A549 treated with Mapracorat at 1 μM for 4 hours (cell line): ENCODE data around the gene VPS11. TPM values are rescaled to one million over a fixed set of nuclear protein-coding genes. Genes with fewer than 3 reads are reported as not detected.

Experiments used
- total RNA-seq: library from RNA; stranded (reverse); fragments of 200-300 nt; extraction: Qiagen RNA extraction; gene quantifications from 5 replicates; pipeline ENCODE4 v1.2.3, GENCODE V29; 2022

VPS11 gene
- total RNA-seq = 9.7 to 13.8 TPM (median 11.7 TPM) in 5 replicates

GRCh38 chr11:119067371-119068222 lies at the start of gene VPS11:
VPS11 (plus strand) TSS chr11:119067818; CDS start chr11:119067824, 6 bp downstream.

GRCh38 chr11:119018074-119018938 lies 49.3 kb upstream of the VPS11 start, which contains the start of the genes RPS25 and TRAPPC4:
RPS25 (minus strand) TSS chr11:119018343; CDS start chr11:119018284, 59 bp downstream.
TRAPPC4 (plus strand) TSS chr11:119018766; CDS start chr11:119018796, 30 bp downstream.

DNA sequence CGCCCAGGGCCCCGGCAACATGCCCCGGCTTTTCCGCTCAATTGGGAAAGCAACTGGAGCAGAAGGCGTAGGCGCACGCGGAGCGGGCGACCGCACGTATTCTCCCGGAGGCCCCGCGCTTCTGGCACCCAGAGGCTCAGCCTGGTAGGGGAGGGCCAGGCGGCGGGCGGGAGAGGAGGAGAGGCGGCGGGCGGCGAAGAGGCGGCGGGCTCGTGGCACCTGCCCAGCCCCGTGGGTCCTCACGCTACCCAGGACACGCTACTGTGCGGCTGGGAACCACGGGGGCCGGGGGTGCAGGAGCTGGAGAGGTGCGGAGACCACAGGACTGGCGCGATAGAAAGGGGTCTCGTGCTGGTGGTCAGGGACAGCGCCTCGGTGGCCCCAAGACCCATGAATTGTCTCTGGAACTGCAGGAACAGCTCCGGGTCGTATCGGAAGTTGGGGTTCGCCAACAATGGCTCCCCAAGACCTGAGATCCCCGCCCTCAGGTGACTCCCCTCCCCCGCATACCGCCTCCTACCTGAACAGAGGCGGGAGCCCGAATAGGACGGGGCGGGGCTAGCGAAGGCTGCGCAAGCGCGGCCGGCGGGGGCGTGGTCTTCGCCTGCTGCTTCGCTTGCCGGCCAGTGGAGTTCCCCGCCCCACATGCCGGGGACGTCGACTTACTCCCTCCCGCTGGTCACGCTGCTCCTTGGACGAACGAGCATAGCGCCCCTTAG lies 37.1 kb upstream of the VPS11 start, which contains the start of gene SLC37A4:
TSS of gene SLC37A4 (minus strand) at position 549 of the 719 bp plus-strand sequence.

GRCh38 chr11:119057000-119057769 lies 10.4 kb upstream of the VPS11 start, which contains the start of gene HYOU1:
HYOU1 (minus strand) TSS chr11:119057205; CDS start chr11:119056160, 1,045 bp downstream.

DNA sequence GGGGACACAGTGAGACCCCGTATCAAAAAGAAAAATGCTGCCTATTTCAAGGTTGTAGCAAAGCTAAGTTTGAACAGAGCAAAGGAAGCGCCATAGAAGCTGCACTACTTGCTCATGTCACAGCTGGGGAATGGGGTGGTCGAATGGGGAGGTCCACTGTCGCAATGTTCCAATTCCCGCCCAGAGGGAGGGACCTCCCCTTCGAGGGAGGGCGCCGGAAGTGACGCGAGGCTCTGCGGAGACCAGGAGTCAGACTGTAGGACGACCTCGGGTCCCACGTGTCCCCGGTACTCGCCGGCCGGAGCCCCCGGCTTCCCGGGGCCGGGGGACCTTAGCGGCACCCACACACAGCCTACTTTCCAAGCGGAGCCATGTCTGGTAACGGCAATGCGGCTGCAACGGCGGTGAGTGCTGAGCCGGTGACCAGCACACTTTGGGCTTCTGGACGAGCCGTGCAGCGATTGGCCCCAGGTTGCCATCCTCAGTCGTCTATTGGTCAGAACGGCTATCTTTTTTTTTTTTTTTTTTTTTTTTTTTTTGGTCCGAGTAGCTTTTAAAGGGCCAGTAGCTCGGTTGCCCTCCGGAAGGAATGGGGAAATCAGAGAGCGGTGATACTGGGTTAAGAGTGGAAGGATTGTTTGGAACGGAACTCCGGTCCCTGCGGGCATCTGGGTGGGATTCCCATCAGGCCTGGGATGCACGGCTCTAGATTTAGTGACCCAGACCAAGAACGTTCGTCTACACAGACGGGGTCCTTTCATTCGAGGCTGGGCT lies 17.2 kb downstream of the VPS11 start, which contains the start of gene HMBS:
TSS of gene HMBS (plus strand) at position 219 of the 774 bp plus-strand sequence. CDS start at position 372, 153 bp downstream.

GRCh38 chr11:119101759-119102423 lies 34.3 kb downstream of the VPS11 start, which contains the start of gene DPAGT1:
DPAGT1 (minus strand) TSS chr11:119101853; CDS start chr11:119101655, 198 bp downstream.

DNA sequence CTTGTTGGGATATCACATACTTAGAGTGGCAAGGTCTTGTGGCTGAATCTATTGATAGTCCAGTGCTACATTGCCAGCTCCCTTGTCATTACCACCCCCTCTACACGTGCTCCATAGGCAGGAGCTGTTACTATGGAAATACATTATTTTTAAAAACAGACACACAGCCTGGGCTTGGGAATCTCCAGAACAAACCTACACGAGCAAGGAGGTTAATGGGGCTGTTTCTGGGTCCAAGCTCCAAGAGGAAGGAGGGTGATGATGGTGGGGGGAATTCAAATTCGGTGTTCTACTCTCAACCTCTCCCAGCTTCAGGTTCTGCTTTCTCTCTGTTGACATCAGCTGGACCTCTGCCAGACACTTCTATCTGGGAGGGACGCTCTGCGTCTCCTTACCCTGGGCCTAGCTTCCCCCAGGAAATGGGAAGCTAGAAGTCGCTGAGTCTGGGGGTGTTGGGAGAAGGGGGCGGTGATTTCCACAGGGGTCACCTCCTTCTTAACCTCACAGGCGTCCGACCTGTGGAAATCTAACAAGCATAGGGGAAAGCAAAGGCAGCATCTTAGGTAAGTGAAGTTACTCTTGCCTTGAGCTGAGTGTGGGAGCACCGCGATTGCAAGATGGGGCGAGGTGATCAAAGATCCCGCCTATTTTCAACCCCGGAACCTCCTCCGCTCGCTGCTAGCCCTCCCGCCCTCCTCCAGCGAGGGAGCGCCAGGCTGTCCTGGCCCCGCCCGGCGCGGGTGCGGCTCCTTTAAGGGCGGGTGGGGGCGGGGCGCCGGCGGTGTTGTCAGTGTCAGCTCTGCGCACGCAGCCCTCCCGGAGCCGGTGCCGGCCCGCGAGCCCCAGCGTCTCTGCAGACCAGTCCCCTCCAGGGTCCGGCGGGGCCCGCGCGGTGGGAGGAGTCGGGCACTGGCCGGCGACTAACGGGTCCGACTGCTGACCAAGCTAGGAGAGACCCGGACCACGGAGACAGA lies 39.2 kb downstream of the VPS11 start, which contains the start of gene C2CD2L:
TSS of gene C2CD2L (plus strand) at position 781 of the 974 bp plus-strand sequence. CDS start 398 bp downstream, outside the sequence.

DNA sequence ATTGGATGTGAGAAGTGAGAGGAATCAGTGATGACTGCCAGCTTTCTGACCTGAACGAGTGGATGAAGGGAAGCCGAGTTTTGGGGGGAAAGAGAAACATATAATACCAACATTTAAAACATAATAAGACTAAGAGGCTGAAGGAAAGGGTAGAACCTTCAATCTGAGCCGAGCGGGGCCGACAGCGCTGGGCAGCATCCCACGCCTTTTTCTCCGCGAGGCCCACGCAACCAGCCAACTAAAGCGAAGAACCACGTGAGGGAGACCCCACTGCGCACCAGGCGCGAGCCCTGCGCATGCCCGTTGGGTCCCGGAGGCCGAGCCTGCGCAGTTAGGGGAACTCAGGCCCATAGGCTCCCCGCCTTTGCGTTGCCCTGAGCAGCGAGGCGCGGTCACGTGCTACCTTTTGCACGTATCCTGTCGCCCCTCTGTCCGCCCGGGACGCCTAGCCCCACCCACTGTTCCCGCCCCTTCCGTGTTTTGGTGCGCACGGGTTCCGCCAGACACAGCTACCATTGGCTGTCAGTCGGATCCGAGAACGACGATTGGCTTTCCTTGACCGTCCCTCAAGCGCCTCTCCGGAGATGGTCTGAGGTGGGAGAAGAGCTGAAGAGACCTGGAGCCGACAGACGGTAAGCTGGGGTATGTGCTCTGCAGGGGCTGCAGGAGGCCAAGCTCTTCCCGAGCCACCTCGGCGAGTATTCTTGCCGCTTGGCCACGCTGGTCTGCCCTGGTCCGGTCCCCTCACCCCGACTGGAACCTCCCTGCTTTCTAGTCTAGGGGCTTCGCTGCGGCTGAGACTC lies 53.6 kb downstream of the VPS11 start, which contains the start of gene HINFP:
TSS of gene HINFP (plus strand) at position 573 of the 803 bp plus-strand sequence. CDS start 5,365 bp downstream, outside the sequence.

Other genes with a start within 250 kb of the VPS11 start
- gene CXCR5, start 183.9 kb upstream of the VPS11 start, total RNA-seq = 0.07 to 0.16 TPM (median 0.10 TPM) in 5 replicates
- gene BCL9L, start 141.9 kb upstream of the VPS11 start, total RNA-seq = 99.5 to 240 TPM (median 201 TPM) in 5 replicates
- gene UPK2, start 111.5 kb upstream of the VPS11 start, total RNA-seq = 0.39 to 1.2 TPM (median 0.98 TPM) in 5 replicates
- not detected in 5 replicates for gene FOXR1, start 96.1 kb upstream of the VPS11 start, total RNA-seq
- 9.4 to 17.1 TPM (median 14.2 TPM) in 5 replicates for gene CENATAC, start 69.7 kb upstream of the VPS11 start, total RNA-seq
- gene RPS25, start 49.5 kb upstream of the VPS11 start, total RNA-seq = 785 to 1,034 TPM (median 805 TPM) in 5 replicates
- 56.5 to 66.9 TPM (median 60.0 TPM) in 5 replicates for gene TRAPPC4, start 49.1 kb upstream of the VPS11 start, total RNA-seq
- 10.1 to 12.2 TPM (median 11.8 TPM) in 5 replicates for gene SLC37A4, start 36.9 kb upstream of the VPS11 start, total RNA-seq
- gene HYOU1, start 10.6 kb upstream of the VPS11 start, total RNA-seq = 39.3 to 49.3 TPM (median 46.7 TPM) in 5 replicates
- 45.6 to 51.4 TPM (median 49.7 TPM) in 5 replicates for gene HMBS, start 17.1 kb downstream of the VPS11 start, total RNA-seq
- 31.6 to 43.9 TPM (median 36.0 TPM) in 5 replicates for gene DPAGT1, start 34.0 kb downstream of the VPS11 start, total RNA-seq
- gene C2CD2L, start 39.5 kb downstream of the VPS11 start, total RNA-seq = 3.9 to 6.3 TPM (median 5.4 TPM) in 5 replicates
- 8.2 to 9.5 TPM (median 9.2 TPM) in 5 replicates for gene HINFP, start 53.8 kb downstream of the VPS11 start, total RNA-seq
- gene ABCG4, start 81.2 kb downstream of the VPS11 start, total RNA-seq = 0.16 to 0.50 TPM (median 0.34 TPM) in 5 replicates
- 7.5 to 11.4 TPM (median 10.3 TPM) in 5 replicates for gene NLRX1, start 100.9 kb downstream of the VPS11 start, total RNA-seq
- 0.13 to 0.52 TPM (median 0.24 TPM) in 3 of 5 replicates, not detected in the others for gene NHERF4, start 117.7 kb downstream of the VPS11 start, total RNA-seq
- gene CBL, start 138.5 kb downstream of the VPS11 start, total RNA-seq = 5.9 to 9.0 TPM (median 7.2 TPM) in 5 replicates
- 9.2 to 14.8 TPM (median 10.5 TPM) in 5 replicates for gene MCAM, start 249.3 kb downstream of the VPS11 start, total RNA-seq